Right lobe of liver (tissue), 6 donors: ENCODE measurements around the gene FBXO9. TPM values are rescaled to one million over a fixed set of nuclear protein-coding genes. Genes with fewer than 3 reads are reported as not detected.

Experiments
- ATAC-seq, 4 donors: fragments of 200-7000 bp; cut with Tn5 transposase; one replicate each; pipeline ENCODE4 v1.9.1; 2020; ENCODE audit warnings: mild to moderate bottlenecking in 4 of 4, moderate library complexity in 4 of 4
- DNase-seq, 3 donors: peaks; one replicate each; pipeline ENCODE4 v3.0.0-alpha.2; 2020
- H3K27ac ChIP-seq, 3 donors: fragments of 200-600 bp; one replicate each; pipeline ENCODE4 v1.8.0; 2022
- H3K27me3 ChIP-seq, 2 donors: fragments of 200-600 bp; one replicate each; pipeline ENCODE4 v1.8.0; 2022
- H3K36me3 ChIP-seq, 4 donors: fragments of 200-600 bp; sonication (generic) in 1 of 4; one replicate each; pipeline versions ENCODE4 v1.5.1 to v1.8.0; 2017 to 2022; ENCODE audit warnings: control low read depth in 1 of 4
- H3K4me1 ChIP-seq, 4 donors: fragments of 200-600 bp; sonication (generic) in 1 of 4; one replicate each; pipeline versions ENCODE4 v1.5.1 to v1.8.0; 2017 to 2022; ENCODE audit warnings: control low read depth in 1 of 4
- H3K4me3 ChIP-seq, 3 donors: fragments of 200-600 bp; one replicate each; pipeline ENCODE4 v1.8.0; 2022
- H3K9me3 ChIP-seq, 4 donors: fragments of 200-600 bp; sonication (generic) in 1 of 4; one replicate each; pipeline versions ENCODE4 v1.5.1 to v1.8.0; 2017 to 2022; ENCODE audit warnings: control low read depth in 1 of 4
- CTCF ChIP-seq, 4 donors: fragments of 200-600 bp in 3 of 4; fragments of 450-650 bp in 1 of 4; IDR thresholded peaks; one replicate each; pipeline versions ENCODE4 v1.5.1 to v1.8.0; 2016 to 2022; ENCODE audit warnings: antibody characterized with exemption in 4 of 4, mild to moderate bottlenecking in 2 of 4
- POLR2A ChIP-seq: fragments of 450-650 bp; IDR thresholded peaks from one replicate; pipeline ENCODE4 v1.6.1; 2017; ENCODE audit warnings: antibody characterized with exemption, mild to moderate bottlenecking
- WGBS: methylation state at CpG from one replicate; pipeline ENCODE4 v1.1.6; 2018; ENCODE audit warnings: low coverage, low lambda C conversion rate; ENCODE audit not compliant: insufficient coverage; ENCODE audit errors: missing lambda C conversion rate; 5-methylcytosine and 5-hydroxymethylcytosine counted together
- intact Hi-C, 2 donors: fragments of 100-400 bp; cut with DNase I; formaldehyde crosslinking; loops; one replicate each; pipeline versions ENCODE4 v1.11.2 to v1.14.1; 2022
- total RNA-seq, 6 experiments: library from RNA; depleted of rRNA in 2 of 6; stranded (reverse); fragments of >200 nt in 2 of 6; fragmentation: NEBNext Ultra II Directional in 3 of 6; extraction: Animal tissue kit (Norgen Biotek cat#: 25700) in 3 of 6; gene quantifications; one replicate each; pipeline versions ENCODE4 v1.1.0 to v1.2.4, GENCODE V29; 2016 to 2023
- donor health status: DM: no; HTN: yes; CAD: no.
- donor health status: DM: no; HTN: no; CAD: no.
- donor health status: DM: no; HTN: no; CAD: no.
- donor health status: DM: no; HTN: yes; CAD: no.
- donor health status: DM: no; HTN: yes; CAD: no.

The FBXO9 gene
- total RNA-seq, 6 experiments from 2014 or later = 24.6 to 78.7 (median 54.1) TPM

GRCh38 chr6:53042112-53042511 is 23.1 kb upstream of the FBXO9 start:
- ATAC-seq = peak in 2 of 4 donors; percentile 50 to 80
- intact Hi-C loops = no loop called here
- Histone ChIP-seq H3K27me3 (no peaks in the 10 kb centered on the region), H3K4me3 (no peak overlapping the region), H3K36me3 (peaks cover 0 to 24% (median 0%) of the 10 kb centered on the region in 4 donors), H3K9me3 (no peaks in the 10 kb centered on the region), H3K27ac (no peak overlapping the region), H3K4me1 (peaks cover 0 to 10% (median 3%) of the 10 kb centered on the region in 4 donors)
- no peak for DNase-seq
- TF ChIP-seq POLR2A (no peak), CTCF (IDR thresholded peaks at IDR 0.05) (no peak)
- WGBS = 36% methylated on average over 4 of the region's 4 CpGs

- Histone ChIP-seq H3K36me3 (peaks cover 0 to 24% (median 0%) of the 10 kb centered on the region in 4 donors), H3K4me3 (no peak overlapping the region), H3K4me1 (peaks cover 0 to 10% (median 3%) of the 10 kb centered on the region in 4 donors), H3K27ac (no peak overlapping the region), H3K9me3 (no peaks in the 10 kb centered on the region), H3K27me3 (no peaks in the 10 kb centered on the region)
- TF ChIP-seq POLR2A = no peak
- no peak for TF ChIP-seq CTCF (IDR thresholded peaks at IDR 0.05)
- intact Hi-C loops = no loop called here
- DNase-seq (no peak), ATAC-seq (no peak)
Observed at GRCh38 chr6:53043581-53043980, 21.6 kb upstream of the FBXO9 start.

GRCh38 chr6:53044071-53044470 is 21.1 kb upstream of the FBXO9 start:
- ATAC-seq (no peak), DNase-seq (no peak)
- 100% methylated on average over 1 of the region's 4 CpGs for WGBS
- Histone ChIP-seq H3K27ac (no peak overlapping the region), H3K4me1 (peaks cover 0 to 10% (median 3%) of the 10 kb centered on the region in 4 donors), H3K9me3 (no peaks in the 10 kb centered on the region), H3K4me3 (no peak overlapping the region), H3K27me3 (no peaks in the 10 kb centered on the region), H3K36me3 (peaks cover 0 to 22% (median 0%) of the 10 kb centered on the region in 4 donors)
- intact Hi-C loops = no loop called here
- TF ChIP-seq CTCF (IDR thresholded peaks at IDR 0.05) = no peak
- TF ChIP-seq POLR2A = no peak

- WGBS = 71% methylated on average over 4 of the region's 4 CpGs
- H3K36me3 ChIP-seq = peaks cover 0 to 17% (median 0%) of the 10 kb centered on the region in 4 donors
Observed at GRCh38 chr6:53044572-53044971, 20.6 kb upstream of the FBXO9 start.

More at GRCh38 chr6:53044572-53044971, 20.6 kb upstream of the FBXO9 start:
- H3K4me1 ChIP-seq = peaks cover 0 to 10% (median 3%) of the 10 kb centered on the region in 4 donors
- intact Hi-C loops = no loop called here
- ATAC-seq (no peak), DNase-seq (no peak)
- no peaks in the 10 kb centered on the region for H3K27me3 ChIP-seq
- no peak overlapping the region for H3K27ac ChIP-seq
- H3K9me3 ChIP-seq = no peaks in the 10 kb centered on the region
- TF ChIP-seq POLR2A = no peak
- TF ChIP-seq CTCF (IDR thresholded peaks at IDR 0.05) = no peak
- no peak overlapping the region for H3K4me3 ChIP-seq
